Stimulated activated CD8-positive, alpha-beta memory T cell treated with anti-CD3 and anti-CD28 coated beads, Interleukin-4, amount 100 ng/mL, for 1 hour (primary cell): ENCODE measurements around the gene SBK3.

ENCODE experiments used
- DNase-seq, 2 donors: peaks; one replicate each; pipeline ENCODE4 v3.0.0-alpha.2; 2020; ENCODE audit warnings: low read depth in 2 of 2, low spot score in 1 of 2

Gene SBK3

DNA sequence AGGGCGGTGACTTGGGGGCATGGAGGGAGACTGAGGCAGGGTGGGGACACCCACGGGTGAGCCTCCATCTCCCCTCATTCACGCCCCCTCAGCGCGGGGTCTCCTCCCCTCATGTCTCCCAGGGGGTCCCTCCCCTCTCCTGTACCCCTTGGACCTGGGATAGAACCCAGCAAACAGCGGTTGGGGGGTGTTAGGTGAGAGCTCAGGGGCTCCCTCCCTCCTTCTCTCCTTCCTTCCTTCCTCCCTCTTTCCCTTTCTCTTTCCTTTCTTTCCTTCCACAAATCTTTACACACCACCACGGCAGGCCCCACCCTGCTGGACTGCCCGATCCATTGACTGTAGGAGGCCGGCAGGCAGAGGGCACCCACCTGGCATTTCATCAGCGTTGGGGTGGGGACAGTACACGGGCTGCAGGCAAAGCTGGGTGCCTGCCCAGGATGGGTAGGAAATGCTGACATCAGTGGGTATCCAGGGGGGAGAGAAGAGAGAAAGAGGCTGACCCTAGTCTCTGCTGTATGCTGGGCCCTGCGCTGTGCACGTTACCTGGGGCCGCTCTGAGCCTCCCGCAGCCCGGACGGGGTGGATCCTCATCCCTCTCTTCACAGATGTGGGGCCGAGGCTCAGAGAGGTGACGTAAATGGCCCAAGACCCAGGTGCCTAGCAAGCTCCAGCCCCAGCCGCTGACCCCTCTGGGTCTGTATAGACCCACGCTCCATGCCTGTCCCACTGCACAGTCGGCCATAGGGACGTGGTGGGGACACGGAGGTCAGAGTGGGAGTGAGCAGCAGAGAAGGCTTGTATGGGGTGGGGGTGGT is 53.6 kb downstream of the SBK3 start:
- no peak for DNase-seq
